DND-41 (cell line): ENCODE results near the gene PRAMEF12.

Experiments
- ATAC-seq: fragments of 200-7000 bp; cut with Tn5 transposase; 3 replicates; pipeline ENCODE4 v1.9.1; 2021; ENCODE audit warnings: low read depth; ENCODE audit not compliant: insufficient read depth
- DNase-seq: peaks from one replicate; pipeline ENCODE4 v3.0.0-alpha.2; 2020
- H2AFZ ChIP-seq: 2 replicates; pipeline ENCODE4 v1.6.0; 2012; ENCODE audit warnings: low read depth, low read length
- H3K27ac ChIP-seq: 2 replicates; pipeline ENCODE4 v1.5.1; 2012; ENCODE audit warnings: low read length, inconsistent platforms
- H3K27me3 ChIP-seq: fragments of 200-600 bp; sonication (generic); 2 replicates; pipeline ENCODE4 v1.6.0; 2012; ENCODE audit warnings: low read length, mild to moderate bottlenecking, inconsistent platforms; ENCODE audit not compliant: insufficient read depth, poor library complexity
- H3K36me3 ChIP-seq: 2 replicates; pipeline ENCODE4 v1.5.1; 2012; ENCODE audit warnings: low read length, inconsistent platforms; ENCODE audit not compliant: insufficient read depth
- H3K4me1 ChIP-seq: 2 replicates; pipeline ENCODE4 v1.5.1; 2012; ENCODE audit warnings: mild to moderate bottlenecking, low read length; ENCODE audit not compliant: insufficient read depth
- H3K4me2 ChIP-seq: 2 replicates; pipeline ENCODE4 v1.6.0; 2012; ENCODE audit warnings: mild to moderate bottlenecking, moderate library complexity, low read length, inconsistent platforms; ENCODE audit not compliant: insufficient read depth
- H3K4me3 ChIP-seq, 2 experiments: fragments of 200-600 bp in 1 of 2; shearing (Covaris generic) in 1 of 2; 2 replicates each; pipeline ENCODE4 v1.5.1; 2012 to 2016; ENCODE audit warnings: inconsistent platforms in 2 of 2, low read length in 2 of 2, mild to moderate bottlenecking in 2 of 2, low read depth in 1 of 2, moderate library complexity in 1 of 2
- H3K79me2 ChIP-seq: 2 replicates; pipeline ENCODE4 v1.6.0; 2012; ENCODE audit warnings: low read length, inconsistent platforms; ENCODE audit not compliant: insufficient read depth
- H3K9ac ChIP-seq: 2 replicates; pipeline ENCODE4 v1.6.0; 2012; ENCODE audit warnings: low read depth, mild to moderate bottlenecking, inconsistent platforms, low read length, moderate library complexity
- H3K9me3 ChIP-seq: 2 replicates; pipeline ENCODE4 v1.5.1; 2012; ENCODE audit warnings: low read length, moderate library complexity, mild to moderate bottlenecking, inconsistent platforms; ENCODE audit not compliant: insufficient read depth, severe bottlenecking
- H4K20me1 ChIP-seq: 2 replicates; pipeline ENCODE4 v1.6.0; 2012; ENCODE audit warnings: low read length; ENCODE audit not compliant: insufficient read depth
- CTCF ChIP-seq: IDR thresholded peaks from 2 replicates; pipeline ENCODE4 v1.5.1; 2012; ENCODE audit warnings: borderline replicate concordance, low read length, moderate library complexity, mild to moderate bottlenecking; ENCODE audit not compliant: poor library complexity, severe bottlenecking; ENCODE audit errors: extremely low read depth
- EZH2 ChIP-seq: IDR thresholded peaks from 3 replicates; pipeline ENCODE4 v1.6.1; 2012; ENCODE audit warnings: borderline replicate concordance, low read depth, mild to moderate bottlenecking, moderate library complexity, low read length, inconsistent platforms; ENCODE audit not compliant: severe bottlenecking

The PRAMEF12 gene

GRCh38 chr1:12760256-12760795 lies 13.2 kb upstream of the PRAMEF12 start:
- Histone ChIP-seq H3K9me3 (no peaks in the 10 kb centered on the region), H3K79me2 (no peaks in the 10 kb centered on the region), H3K4me1 (no peaks in the 10 kb centered on the region), H3K4me2 (no peak overlapping the region), H3K4me3 (no peak overlapping the region), H3K27ac (no peak overlapping the region), H3K27me3 (peaks cover 7% of the 10 kb centered on the region), H3K36me3 (no peaks in the 10 kb centered on the region), H4K20me1 (no peaks in the 10 kb centered on the region), H2AFZ (no peak overlapping the region), H3K9ac (no peak overlapping the region)
- TF ChIP-seq EZH2 (no peak), CTCF (no peak)
- ATAC-seq (no peak), DNase-seq (no peak)

- H3K4me1 ChIP-seq, result no peaks in the 10 kb centered on the region
- DNase-seq, result no peak
- H4K20me1 ChIP-seq, result no peaks in the 10 kb centered on the region
- H3K27ac ChIP-seq, result no peak overlapping the region
- H3K27me3 ChIP-seq, result no peaks in the 10 kb centered on the region
- no peak overlapping the region for H3K4me3 ChIP-seq
- TF ChIP-seq CTCF, result no peak
- no peak for TF ChIP-seq EZH2
- no peak overlapping the region for H3K9ac ChIP-seq
- no peaks in the 10 kb centered on the region for H3K36me3 ChIP-seq
- H2AFZ ChIP-seq, result no peak overlapping the region
- no peak overlapping the region for H3K4me2 ChIP-seq
- H3K79me2 ChIP-seq, result no peaks in the 10 kb centered on the region
- H3K9me3 ChIP-seq, result no peaks in the 10 kb centered on the region
- no peak for ATAC-seq
These were observed 11.8 kb upstream of the PRAMEF12 start for GRCh38 chr1:12761781-12762180.

DNA sequence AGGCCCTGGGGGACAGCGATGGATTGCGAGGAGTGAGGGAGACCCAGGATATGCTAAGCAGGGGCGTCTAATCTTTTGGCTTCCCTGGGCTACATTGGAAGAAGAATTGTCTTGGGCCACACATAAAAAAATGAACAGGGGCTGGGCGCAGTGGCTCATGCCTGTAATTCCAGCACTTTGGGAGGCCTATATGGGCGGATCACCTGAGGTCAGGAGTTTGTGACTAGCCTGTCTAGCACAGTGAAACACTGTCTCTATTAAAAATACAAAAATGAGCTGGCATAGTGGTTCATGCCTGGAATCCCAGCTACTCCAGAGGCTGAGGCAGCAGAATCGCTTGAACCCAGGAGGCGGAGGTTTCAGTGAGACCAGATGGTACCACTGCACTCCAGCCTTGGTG lies 10.8 kb upstream of the PRAMEF12 start:
- TF ChIP-seq EZH2 (no peak), CTCF (no peak)
- no peak for DNase-seq
- no peak for ATAC-seq
- no peak overlapping the region for H3K27ac ChIP-seq
- H3K9me3 ChIP-seq, result no peaks in the 10 kb centered on the region
- no peaks in the 10 kb centered on the region for H3K79me2 ChIP-seq
- H3K27me3 ChIP-seq, result no peaks in the 10 kb centered on the region
- H3K4me2 ChIP-seq, result no peak overlapping the region
- no peak overlapping the region for H2AFZ ChIP-seq
- H4K20me1 ChIP-seq, result no peaks in the 10 kb centered on the region
- no peak overlapping the region for H3K9ac ChIP-seq
- no peak overlapping the region for H3K4me3 ChIP-seq
- H3K36me3 ChIP-seq, result no peaks in the 10 kb centered on the region
- H3K4me1 ChIP-seq, result no peaks in the 10 kb centered on the region

- TF ChIP-seq CTCF, result no peak
- no peak for TF ChIP-seq EZH2
- Histone ChIP-seq H3K27ac (no peak overlapping the region), H3K4me2 (no peak overlapping the region), H3K9me3 (no peaks in the 10 kb centered on the region), H3K79me2 (no peaks in the 10 kb centered on the region), H3K4me1 (no peaks in the 10 kb centered on the region), H3K27me3 (no peaks in the 10 kb centered on the region), H3K4me3 (no peak overlapping the region), H4K20me1 (no peaks in the 10 kb centered on the region), H3K9ac (no peak overlapping the region), H2AFZ (no peak overlapping the region), H3K36me3 (no peaks in the 10 kb centered on the region)
- ATAC-seq (no peak), DNase-seq (no peak)
These were observed 10.1 kb upstream of the PRAMEF12 start for GRCh38 chr1:12763479-12763878.
